LNCAP (cell line): ENCODE measurements around the gene SUCO.

Experiments used
- TF ChIP-seq, protein P1 (sequence below): fragments of 450-650 bp; IDR thresholded peaks from 2 replicates; pipeline ENCODE4 v1.5.1; 2017; ENCODE audit warnings: mild to moderate bottlenecking

The SUCO gene

DNA sequence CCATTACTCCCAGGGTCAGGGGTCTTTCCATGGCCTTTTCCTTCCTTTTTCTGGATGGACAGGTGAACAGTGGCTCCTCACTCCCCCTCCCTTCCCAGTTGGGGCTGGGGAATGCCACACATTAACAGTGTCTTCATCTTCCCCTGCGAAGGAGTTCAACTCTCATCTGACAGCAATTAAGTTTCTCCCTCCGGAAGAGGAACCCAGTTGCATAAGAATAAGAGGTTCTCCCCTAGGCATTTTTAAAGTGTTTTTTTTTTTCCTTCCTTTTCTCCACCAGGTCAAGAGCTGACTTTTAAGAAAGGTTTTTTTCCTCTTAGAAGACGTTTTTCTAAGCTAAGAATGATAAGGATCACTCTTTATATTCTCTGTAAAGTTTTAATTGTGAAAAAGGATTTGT is 83.7 kb downstream of the SUCO start:
- TF ChIP-seq, protein P1, sequence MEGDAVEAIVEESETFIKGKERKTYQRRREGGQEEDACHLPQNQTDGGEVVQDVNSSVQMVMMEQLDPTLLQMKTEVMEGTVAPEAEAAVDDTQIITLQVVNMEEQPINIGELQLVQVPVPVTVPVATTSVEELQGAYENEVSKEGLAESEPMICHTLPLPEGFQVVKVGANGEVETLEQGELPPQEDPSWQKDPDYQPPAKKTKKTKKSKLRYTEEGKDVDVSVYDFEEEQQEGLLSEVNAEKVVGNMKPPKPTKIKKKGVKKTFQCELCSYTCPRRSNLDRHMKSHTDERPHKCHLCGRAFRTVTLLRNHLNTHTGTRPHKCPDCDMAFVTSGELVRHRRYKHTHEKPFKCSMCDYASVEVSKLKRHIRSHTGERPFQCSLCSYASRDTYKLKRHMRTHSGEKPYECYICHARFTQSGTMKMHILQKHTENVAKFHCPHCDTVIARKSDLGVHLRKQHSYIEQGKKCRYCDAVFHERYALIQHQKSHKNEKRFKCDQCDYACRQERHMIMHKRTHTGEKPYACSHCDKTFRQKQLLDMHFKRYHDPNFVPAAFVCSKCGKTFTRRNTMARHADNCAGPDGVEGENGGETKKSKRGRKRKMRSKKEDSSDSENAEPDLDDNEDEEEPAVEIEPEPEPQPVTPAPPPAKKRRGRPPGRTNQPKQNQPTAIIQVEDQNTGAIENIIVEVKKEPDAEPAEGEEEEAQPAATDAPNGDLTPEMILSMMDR, result no peak

DNA sequence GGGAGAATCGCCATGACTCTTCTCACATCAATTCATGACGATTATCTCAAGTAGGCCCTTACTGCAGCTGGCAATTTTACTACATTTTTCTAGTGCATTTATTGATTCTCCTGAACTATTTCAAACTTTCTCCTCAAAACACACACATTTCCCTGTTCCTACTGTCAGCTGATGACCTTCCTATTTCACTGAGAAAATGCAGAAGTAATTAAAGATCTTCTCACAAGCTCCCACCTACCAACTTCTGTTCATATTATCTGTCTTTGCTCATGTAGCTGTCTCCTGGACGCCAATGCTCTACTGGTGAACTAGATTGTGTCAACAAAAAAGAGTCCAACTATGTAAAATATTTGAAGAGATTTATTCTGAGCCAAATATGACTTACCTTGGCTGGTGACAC is 89.6 kb downstream of the SUCO start:
- TF ChIP-seq, protein P1, result no peak

DNA sequence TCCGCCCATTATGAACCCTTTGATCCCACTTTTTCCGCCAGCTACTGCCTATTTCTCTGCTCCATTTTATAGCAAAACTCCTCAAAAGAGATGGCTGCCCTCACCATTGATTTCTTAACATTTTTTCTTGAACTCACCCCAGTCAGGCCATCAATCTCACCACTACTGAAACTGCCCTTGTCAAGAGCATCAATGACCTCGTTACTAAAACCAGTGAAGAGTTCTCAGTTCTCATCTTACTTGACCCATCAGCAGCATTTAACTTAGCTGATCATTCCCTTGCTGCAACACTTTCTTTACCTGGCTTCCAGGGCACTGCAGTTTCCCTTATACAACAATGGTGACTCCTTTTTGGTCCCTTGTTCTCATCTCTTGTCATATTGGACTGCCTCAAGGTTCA is 90.8 kb downstream of the SUCO start:
- TF ChIP-seq, protein P1, result no peak

DNA sequence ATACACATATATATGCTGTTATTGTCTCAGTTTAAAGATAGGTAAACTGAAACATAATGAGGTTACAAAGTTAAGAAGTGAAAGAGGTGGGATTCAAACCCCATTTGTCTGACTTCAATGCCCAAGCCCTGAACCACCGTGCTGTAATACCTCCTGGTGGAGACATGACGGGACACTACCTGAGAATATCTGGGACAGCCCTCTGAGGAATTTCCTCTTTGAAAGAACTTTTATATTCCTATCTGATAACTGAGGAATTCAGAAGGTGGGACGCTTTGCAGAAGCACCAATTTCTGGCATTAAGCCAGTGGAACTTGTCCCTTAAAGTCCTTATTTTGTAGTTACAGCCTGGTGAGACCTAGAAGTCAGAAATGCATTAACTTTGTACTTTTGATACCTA is 93.9 kb downstream of the SUCO start:
- TF ChIP-seq, protein P1, result no peak

DNA sequence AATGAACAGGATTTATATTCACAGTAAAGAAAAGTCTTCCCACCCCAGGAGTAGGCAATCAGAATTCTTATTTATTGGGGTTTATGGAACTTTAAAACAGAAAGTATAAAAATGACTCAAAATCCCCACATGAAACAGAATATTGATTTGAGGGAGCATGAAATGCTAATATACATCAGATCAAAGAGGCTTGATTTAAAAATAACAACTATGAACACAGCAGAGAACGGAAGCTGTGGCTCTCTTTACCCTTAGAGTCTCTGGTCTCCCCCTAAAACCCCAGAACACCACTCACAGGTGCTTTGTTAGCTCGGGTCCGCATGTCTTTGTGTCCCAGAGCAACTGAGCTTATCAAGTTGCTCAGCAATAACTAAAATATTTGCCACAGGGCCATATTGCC is 94.8 kb downstream of the SUCO start:
- TF ChIP-seq, protein P1, result no peak

DNA sequence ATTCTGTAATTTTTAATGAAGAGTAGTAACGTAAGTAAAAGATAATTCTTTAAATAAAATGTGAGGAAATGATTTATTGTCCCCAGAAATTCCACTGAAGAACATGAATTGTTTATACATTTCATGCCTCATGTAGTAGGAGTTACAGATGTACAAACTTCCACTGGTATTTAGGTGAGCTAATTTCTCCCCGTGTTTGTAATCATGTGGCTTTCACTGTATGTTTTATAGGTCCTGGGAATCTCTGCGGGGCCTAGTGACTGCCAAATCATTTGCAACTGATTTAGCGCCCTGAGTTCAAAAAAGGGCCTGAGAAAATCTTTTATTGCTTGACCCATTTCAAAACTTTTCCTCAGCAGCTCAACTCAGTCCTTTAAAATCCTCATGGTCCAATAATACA is 95.5 kb downstream of the SUCO start:
- TF ChIP-seq, protein P1, result no peak

DNA sequence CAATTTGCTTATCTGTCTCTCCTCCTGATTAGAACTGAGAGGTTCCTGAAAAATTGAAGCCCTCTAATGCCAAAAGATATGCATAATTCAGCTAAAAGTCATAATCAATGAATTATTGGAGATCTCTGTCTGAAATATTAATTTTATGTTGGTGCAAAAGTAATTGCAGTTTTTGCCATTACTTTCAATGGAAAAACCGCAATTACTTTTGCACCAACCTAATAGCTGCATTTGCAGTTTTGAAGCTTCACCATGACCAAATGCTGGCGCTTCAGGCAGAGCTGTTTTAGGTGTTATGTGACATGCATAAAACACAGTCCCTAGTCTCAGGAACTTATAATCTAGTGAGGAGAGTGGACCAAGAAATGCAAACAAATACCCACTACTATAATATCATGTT is 96.2 kb downstream of the SUCO start:
- TF ChIP-seq, protein P1, result no peak

DNA sequence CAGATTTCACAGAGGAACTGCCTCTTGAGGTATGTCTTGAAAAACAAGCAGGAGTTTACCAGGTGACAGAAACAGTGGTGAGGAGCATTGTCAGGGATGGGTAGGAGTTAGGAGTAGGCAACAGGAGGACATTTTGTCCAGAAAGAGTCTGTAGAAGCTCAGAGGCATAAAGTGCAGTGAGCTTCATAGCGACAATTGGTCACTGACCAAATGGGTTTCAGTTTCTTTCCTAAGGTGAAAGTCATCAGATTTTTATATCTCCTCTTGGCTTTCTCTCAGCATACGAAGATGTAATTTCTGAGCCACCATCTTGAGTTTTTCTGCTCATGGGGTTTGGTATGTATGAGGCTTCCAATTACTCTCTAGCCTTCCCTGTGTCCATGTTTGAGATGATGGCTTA is 96.7 kb downstream of the SUCO start:
- TF ChIP-seq, protein P1, result no peak
